Right cardiac atrium (tissue), 5 donors: ENCODE measurements around the gene NT5E. TPM values are rescaled to one million over a fixed set of nuclear protein-coding genes. Genes with fewer than 3 reads are reported as not detected.
A peak's percentile ranks its signal among the peaks of the same experiment; 100 is the strongest.

Source experiments
- ATAC-seq, 2 donors: fragments of 200-7000 bp; cut with Tn5 transposase; one replicate each; pipeline versions ENCODE4 v1.8.0 to v1.9.1; 2020; ENCODE audit warnings: moderate library complexity in 2 of 2, mild to moderate bottlenecking in 1 of 2
- DNase-seq, 3 donors: peaks; one replicate each; pipeline ENCODE4 v3.0.0-alpha.2; 2020
- H3K27ac ChIP-seq: one replicate; pipeline ENCODE4 v1.5.1; 2013; ENCODE audit warnings: mild to moderate bottlenecking, low read length, control low read depth, moderate library complexity
- H3K27me3 ChIP-seq: one replicate; pipeline ENCODE4 v1.6.1; 2013; ENCODE audit not compliant: control insufficient read depth, insufficient read depth
- H3K4me1 ChIP-seq: one replicate; pipeline ENCODE4 v1.6.1; 2013; ENCODE audit warnings: low read length; ENCODE audit not compliant: control insufficient read depth, insufficient read depth
- H3K4me3 ChIP-seq: one replicate; pipeline ENCODE4 v1.5.1; 2013; ENCODE audit warnings: low read length, control low read depth
- H3K9me3 ChIP-seq: one replicate; pipeline ENCODE4 v1.6.1; 2013; ENCODE audit warnings: low read length; ENCODE audit not compliant: control insufficient read depth
- WGBS: extraction: QIAGEN DNeasy Blood & Tissue Kit; methylation state at CpG from one replicate; pipeline ENCODE4 v1.1.7; 2013; 5-methylcytosine and 5-hydroxymethylcytosine counted together
- intact Hi-C, 4 donors: fragments of 100-400 bp; cut with DNase I; formaldehyde crosslinking; loops; one replicate each; pipeline versions ENCODE4 v1.11.0 to v1.14.0; 2022 to 2023
- polyA plus RNA-seq: library from polyadenylated mRNA; stranded (reverse); fragments of 200-250 nt; gene quantifications from one replicate; pipeline ENCODE4 v1.2.3, GENCODE V29; 2013
- total RNA-seq, 4 donors: library from RNA; stranded (reverse); fragmentation: NEBNext Ultra II Directional; extraction: Animal tissue kit (Norgen Biotek cat#: 25700); gene quantifications; one replicate each; pipeline ENCODE4 v1.2.1, GENCODE V29; 2021
- donor health status: healthy with polysubstance abuse.
- donor health status: DM: no; HTN: yes; CAD: no.
- donor health status: DM: no; HTN: no; CAD: no.
- donor health status: DM: no; HTN: yes; CAD: no; lungs with severe emphysema.
- donor health status: DM: yes; HTN: yes; CAD: no.

NT5E gene
- total and polyA plus RNA-seq, 5 donors = 3.6 to 13.3 (median 9.1) TPM

GRCh38 chr6:85449388-85449817, 480 bp upstream of the NT5E start:
- Histone ChIP-seq H3K27ac (peak overlapping the region; percentile 1), H3K9me3 (no peaks in the 10 kb centered on the region), H3K4me3 (peak overlapping the region; percentile 66), H3K4me1 (peaks cover 2% of the 10 kb centered on the region), H3K27me3 (no peaks in the 10 kb centered on the region)
- ATAC-seq (peak; percentile 67 to 69), DNase-seq (peak; percentile 35 to 57 (median 37))
- intact Hi-C loops = no loop called here
- 1% methylated on average over 24 of the region's 24 CpGs for WGBS

GRCh38 chr6:85451565-85452306, 1.9 kb downstream of the NT5E start:
- intact Hi-C loops = no loop called here
- WGBS = 20% methylated on average over 4 of the region's 4 CpGs
- H3K4me3 ChIP-seq = peak overlapping the region; percentile 7
- no peaks in the 10 kb centered on the region for H3K27me3 ChIP-seq
- ATAC-seq (peak in 1 of 2 donors; percentile 34), DNase-seq (no peak)
- no peaks in the 10 kb centered on the region for H3K9me3 ChIP-seq
- H3K4me1 ChIP-seq = peaks cover 2% of the 10 kb centered on the region
- H3K27ac ChIP-seq = peak overlapping the region; percentile 56

GRCh38 chr6:85452441-85452881, 2.6 kb downstream of the NT5E start:
- Histone ChIP-seq H3K4me3 (no peak overlapping the region), H3K9me3 (no peaks in the 10 kb centered on the region), H3K4me1 (peaks cover 2% of the 10 kb centered on the region), H3K27ac (no peak overlapping the region), H3K27me3 (no peaks in the 10 kb centered on the region)
- WGBS = 66% methylated on average over 5 of the region's 5 CpGs
- DNase-seq = no peak
- ATAC-seq = no peak
- intact Hi-C loops = no loop called here

GRCh38 chr6:85453052-85453451, 3.2 kb downstream of the NT5E start:
- no peaks in the 10 kb centered on the region for H3K9me3 ChIP-seq
- no peak for DNase-seq
- WGBS = 88% methylated on average over 2 of the region's 2 CpGs
- intact Hi-C loops = no loop called here
- H3K4me1 ChIP-seq = peaks cover 2% of the 10 kb centered on the region
- no peak overlapping the region for H3K27ac ChIP-seq
- H3K4me3 ChIP-seq = no peak overlapping the region
- no peaks in the 10 kb centered on the region for H3K27me3 ChIP-seq
- ATAC-seq = no peak

GRCh38 chr6:85453490-85453889, 3.6 kb downstream of the NT5E start:
- DNase-seq = no peak
- Histone ChIP-seq H3K27ac (no peak overlapping the region), H3K9me3 (no peaks in the 10 kb centered on the region), H3K27me3 (no peaks in the 10 kb centered on the region), H3K4me3 (no peak overlapping the region), H3K4me1 (peaks cover 5% of the 10 kb centered on the region)
- ATAC-seq = no peak
- intact Hi-C loops = no loop called here
- 74% methylated on average over 2 of the region's 2 CpGs for WGBS

- Histone ChIP-seq H3K27me3 (no peaks in the 10 kb centered on the region), H3K9me3 (no peaks in the 10 kb centered on the region), H3K4me3 (no peak overlapping the region), H3K4me1 (peaks cover 3% of the 10 kb centered on the region), H3K27ac (no peak overlapping the region)
- intact Hi-C loops = no loop called here
- DNase-seq (no peak), ATAC-seq (no peak)
- WGBS = 81% methylated on average over 3 of the region's 3 CpGs
These were observed 5.7 kb downstream of the NT5E start for GRCh38 chr6:85455471-85456026.

GRCh38 chr6:85456782-85457181, 6.9 kb downstream of the NT5E start:
- 69% methylated on average over 4 of the region's 4 CpGs for WGBS
- peaks cover 5% of the 10 kb centered on the region for H3K4me1 ChIP-seq
- H3K4me3 ChIP-seq = no peak overlapping the region
- ATAC-seq (no peak), DNase-seq (no peak)
- intact Hi-C loops = no loop called here
- H3K27me3 ChIP-seq = no peaks in the 10 kb centered on the region
- no peak overlapping the region for H3K27ac ChIP-seq
- no peaks in the 10 kb centered on the region for H3K9me3 ChIP-seq

- Histone ChIP-seq H3K9me3 (no peaks in the 10 kb centered on the region), H3K27ac (no peak overlapping the region), H3K27me3 (no peaks in the 10 kb centered on the region), H3K4me1 (peaks cover 11% of the 10 kb centered on the region), H3K4me3 (no peak overlapping the region)
- intact Hi-C loops = no loop called here
- ATAC-seq (no peak), DNase-seq (no peak)
- 49% methylated on average over 2 of the region's 2 CpGs for WGBS
These were observed 8.3 kb downstream of the NT5E start for GRCh38 chr6:85458184-85458583.

GRCh38 chr6:85458782-85459181, 8.9 kb downstream of the NT5E start:
- ATAC-seq (no peak), DNase-seq (peak in 1 of 3 donors; percentile 55)
- Histone ChIP-seq H3K4me1 (peaks cover 11% of the 10 kb centered on the region), H3K27me3 (no peaks in the 10 kb centered on the region), H3K9me3 (no peaks in the 10 kb centered on the region), H3K27ac (peak overlapping the region; percentile 31), H3K4me3 (no peak overlapping the region)
- WGBS = 68% methylated on average over 3 of the region's 3 CpGs
- intact Hi-C loops = no loop called here

- Histone ChIP-seq H3K4me1 (peaks cover 11% of the 10 kb centered on the region), H3K4me3 (no peak overlapping the region), H3K27ac (peak overlapping the region; percentile 31), H3K9me3 (no peaks in the 10 kb centered on the region), H3K27me3 (no peaks in the 10 kb centered on the region)
- WGBS = 43% methylated on average over 4 of the region's 4 CpGs
- DNase-seq = no peak
- peak; percentile 47 to 51 for ATAC-seq
- intact Hi-C loops = no loop called here
These were observed 9.5 kb downstream of the NT5E start for GRCh38 chr6:85459224-85459901.
